T-helper 2 cell treated with Interferon-gamma antibody and Interleukin-4, amounts not matched to agents 100 ng/mL and 5 ng/mL, for 36 hours (primary cell): ENCODE measurements around the gene VMAC. TPM values are rescaled to one million over a fixed set of nuclear protein-coding genes. Genes with fewer than 3 reads are reported as not detected.

Source experiments
- intact Hi-C: fragments of 100-400 bp; cut with micrococcal nuclease; formaldehyde crosslinking; loops from one replicate; pipeline ENCODE4 v1.15.1; 2023
- total RNA-seq: library from RNA; stranded (reverse); gene quantifications from 2 replicates; pipeline ENCODE4 v1.2.3, GENCODE V29; 2022

Gene VMAC
- total RNA-seq, 1 donor from 2014 or later, result 7.7 TPM

DNA sequence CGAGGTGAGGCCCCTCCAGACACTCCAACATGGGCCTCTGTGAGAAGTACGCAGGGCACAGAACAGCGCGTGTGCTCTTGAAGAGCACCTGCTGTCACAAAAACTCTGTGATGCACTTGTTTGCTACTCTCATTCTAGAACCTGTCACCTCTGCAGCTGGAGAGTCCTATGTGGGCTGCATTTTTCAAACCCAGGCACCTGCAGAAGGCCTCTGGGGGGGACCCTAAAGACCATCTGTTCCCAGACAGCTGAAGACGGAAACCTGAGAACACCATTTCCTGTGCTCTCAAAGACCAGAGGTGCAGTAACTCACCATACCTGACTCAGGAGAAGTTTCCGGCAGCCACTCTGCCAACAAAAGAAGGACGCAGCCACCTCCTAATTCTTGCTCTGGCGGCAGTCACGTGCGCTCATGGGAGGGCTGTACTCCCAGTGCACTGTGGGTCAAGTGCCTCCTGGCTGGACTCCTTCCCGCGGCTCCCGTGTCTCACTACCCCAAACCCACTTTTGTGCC is 45.2 kb downstream of the VMAC start:
- intact Hi-C loops, result loop anchor here (5.0 kb wide), 1 partner anchor 48 kb away; the partner anchor contains the start of genes NDUFA11 and VMAC

DNA sequence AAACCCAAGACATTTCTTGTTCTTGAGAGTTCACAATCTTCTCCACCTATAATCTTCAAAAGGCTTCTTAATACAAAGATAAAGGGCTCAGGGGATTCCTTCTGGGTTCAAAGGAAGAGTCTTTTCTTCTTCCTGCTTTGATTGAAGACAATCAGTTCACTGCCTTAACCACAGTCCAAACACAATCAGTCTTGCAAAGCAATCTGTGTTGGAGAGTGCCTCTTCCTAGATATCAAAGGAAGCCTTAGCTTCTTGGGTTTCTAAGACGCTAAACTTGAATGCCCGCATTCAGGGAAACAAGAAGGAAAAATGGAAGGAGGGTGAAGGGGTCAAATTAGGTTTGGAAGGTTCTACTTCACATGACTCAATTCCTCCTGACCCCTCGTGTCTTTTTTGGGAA is 46.1 kb downstream of the VMAC start:
- intact Hi-C loops, result loop anchor here (5.0 kb wide), 1 partner anchor 48 kb away; the partner anchor contains the start of genes NDUFA11 and VMAC

DNA sequence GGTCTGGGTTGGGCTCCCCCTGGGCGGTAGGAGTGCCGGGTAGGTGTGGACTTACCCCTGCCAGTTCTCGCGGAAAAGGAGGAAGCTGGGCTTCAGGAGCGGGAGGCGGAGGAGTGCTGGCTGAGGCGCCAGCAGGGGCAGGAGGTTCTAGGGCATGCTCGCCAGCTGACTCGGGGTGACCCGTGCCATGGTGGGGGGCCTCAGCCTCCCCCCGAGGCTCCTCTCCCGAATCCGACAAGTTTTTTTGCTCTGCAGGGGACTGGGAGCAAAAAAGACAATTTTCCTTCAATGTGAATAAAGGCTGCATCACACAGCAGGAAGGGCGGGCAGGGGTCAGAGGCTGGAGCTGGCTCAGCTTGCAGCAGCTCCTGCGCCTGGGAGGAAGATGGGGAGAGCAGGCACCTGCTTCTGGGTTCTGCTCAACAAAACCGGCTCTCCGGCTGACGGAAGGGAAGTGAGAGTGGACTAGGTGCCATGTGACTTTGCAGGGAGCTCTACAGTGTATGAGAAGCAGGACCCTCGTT is 46.7 kb downstream of the VMAC start:
- intact Hi-C loops, result loop anchor here (5.0 kb wide), 1 partner anchor 49 kb away; the partner anchor contains the start of genes NDUFA11 and VMAC

DNA sequence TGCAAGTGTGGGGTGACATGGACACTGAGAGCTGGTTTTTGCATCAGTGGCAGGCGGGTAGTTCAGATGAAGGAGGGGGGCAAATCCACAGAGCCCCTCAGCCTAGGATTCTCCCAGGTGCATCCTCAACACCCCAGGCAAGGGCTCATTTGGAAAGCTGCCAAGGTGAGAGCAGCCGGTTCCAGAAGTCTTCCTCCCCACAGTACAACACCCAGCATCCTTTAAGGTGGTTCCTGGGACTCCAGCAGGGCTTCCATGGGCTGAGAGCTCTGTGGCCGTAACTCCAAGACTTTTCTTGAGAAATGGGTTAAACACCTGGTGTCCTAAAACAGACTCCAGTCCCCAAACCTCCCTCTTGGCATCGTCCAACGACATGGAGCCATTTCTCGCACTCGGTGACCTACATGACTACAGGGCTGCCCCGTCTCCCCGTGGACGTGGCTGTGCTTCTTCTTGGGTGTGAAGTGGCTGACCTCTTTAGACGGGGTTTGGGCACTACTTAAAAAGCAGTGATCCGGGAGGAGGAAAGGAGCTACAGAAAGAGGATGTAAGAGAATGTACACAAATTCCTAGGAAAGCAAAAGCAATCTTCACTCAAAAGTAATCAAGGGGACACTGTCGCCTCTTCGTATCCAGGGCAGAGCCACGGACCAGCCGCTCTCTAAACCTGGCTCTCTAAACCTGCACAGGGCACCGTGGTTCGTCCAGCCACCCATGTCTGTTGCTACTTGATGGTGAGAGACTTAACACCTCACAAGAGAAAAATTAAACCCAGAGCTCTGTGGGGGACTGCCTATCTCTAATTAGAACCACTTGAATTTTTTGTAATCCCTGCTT is 47.7 kb downstream of the VMAC start:
- intact Hi-C loops, result loop anchor here (5.0 kb wide), 1 partner anchor 50 kb away; the partner anchor contains the start of genes NDUFA11 and VMAC

DNA sequence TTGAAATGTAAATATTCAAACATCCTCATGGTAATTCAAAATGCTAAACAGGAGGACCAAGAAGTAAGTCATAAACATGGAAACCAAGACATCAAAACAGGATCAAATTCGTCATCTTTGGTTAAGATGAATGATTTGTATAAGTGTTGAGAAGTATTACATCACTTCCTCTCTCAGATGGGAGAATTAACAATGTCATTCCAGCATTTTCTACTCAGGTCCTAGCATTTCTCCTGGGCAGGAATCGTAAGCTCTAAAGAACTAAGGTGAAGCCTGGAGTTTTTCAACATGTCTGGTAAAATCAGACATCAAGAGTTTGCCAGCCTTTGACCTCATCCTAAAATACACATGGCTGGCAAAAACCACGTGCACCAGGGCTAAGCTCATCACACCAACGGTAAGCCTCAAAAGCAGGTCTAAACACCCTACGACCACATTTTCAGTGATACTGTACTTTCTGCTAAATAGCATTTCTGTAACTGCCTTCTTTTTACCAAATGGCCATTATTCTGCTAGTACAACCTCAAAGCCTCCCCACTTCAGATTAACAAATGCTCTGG is 48.4 kb downstream of the VMAC start:
- intact Hi-C loops, result loop anchor here (5.0 kb wide), 1 partner anchor 51 kb away; the partner anchor contains the start of genes NDUFA11 and VMAC

DNA sequence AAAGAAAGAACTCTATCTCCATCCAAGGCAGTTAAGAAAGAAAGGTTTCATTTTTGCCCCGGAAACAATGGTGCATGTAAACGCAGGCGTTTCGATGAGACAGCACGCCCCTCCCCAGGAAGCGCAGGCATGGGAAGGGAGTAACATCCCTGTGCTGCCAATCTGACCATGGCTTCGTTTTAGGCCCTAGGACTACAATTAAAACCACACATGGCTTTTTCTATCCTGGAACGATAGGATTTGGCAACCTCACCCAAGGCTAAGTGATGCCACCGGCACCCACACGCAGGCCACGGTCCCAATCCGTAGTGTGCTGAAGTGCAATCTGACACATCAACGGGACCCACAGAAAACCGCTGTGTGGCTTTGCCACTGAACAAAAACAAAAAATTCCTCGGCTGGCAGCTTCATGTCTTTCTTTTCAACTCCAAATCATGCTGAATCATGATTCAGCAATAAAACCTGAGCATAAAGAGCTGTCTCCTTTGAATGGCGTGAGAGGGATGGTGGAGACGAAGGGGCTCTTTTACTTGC is 49.1 kb downstream of the VMAC start:
- intact Hi-C loops, result loop anchor here (5.0 kb wide), 1 partner anchor 51 kb away; the partner anchor contains the start of genes NDUFA11 and VMAC

DNA sequence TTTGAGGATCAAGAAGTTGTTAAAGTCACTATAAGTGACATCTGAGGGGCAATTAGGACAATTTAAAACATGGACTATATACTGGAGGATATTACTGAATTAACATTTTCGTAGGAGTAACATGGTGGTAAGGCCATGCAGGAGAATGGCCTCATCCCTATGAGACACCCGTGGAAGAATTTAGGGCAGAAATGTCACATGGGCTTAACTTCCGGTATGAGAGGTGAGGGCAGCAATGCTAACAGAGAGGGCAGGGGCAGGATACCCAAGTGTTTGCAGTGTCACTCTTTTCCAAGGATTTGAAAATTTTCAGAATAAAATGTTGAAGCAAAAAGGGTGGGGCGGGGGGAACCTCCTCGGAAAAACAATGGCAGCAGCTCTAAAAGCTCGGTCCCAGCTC is 49.6 kb downstream of the VMAC start:
- intact Hi-C loops, result loop anchor here (5.0 kb wide), 1 partner anchor 52 kb away; the partner anchor contains the start of genes NDUFA11 and VMAC

DNA sequence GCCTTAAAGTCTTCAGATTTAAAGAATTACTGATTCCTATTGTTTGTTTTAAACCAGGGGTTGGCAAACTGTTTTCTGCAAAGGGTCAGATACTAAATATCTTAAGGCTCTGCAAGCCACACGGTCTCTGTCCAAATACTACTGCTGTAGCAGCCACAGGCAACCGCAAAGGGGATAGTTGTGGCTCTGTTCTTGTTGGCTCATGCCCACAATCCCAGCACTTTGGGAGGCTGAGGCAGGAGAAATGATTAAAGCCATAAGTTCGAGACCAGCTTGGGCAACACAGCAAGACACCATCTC is 50.9 kb downstream of the VMAC start:
- intact Hi-C loops, result no loop called here

DNA sequence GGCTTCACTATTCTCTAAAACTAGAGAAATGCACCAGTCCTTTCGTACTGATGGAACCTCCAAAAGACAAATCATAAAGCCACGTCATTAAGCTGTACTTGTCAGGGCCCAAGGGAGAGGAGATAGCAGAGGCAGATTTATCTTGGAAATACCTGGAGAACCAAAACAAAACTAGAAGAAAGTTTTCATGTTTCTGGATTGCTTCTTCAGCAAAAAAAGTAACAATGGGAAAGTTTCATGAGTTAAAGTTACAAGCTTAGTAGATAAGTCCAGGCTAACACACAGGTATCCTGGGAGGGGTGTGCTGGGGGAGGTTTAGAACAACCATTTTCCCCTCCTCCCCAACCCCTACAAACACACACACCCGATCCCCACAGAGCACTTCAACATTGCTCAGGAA is 51.7 kb downstream of the VMAC start:
- intact Hi-C loops, result no loop called here

DNA sequence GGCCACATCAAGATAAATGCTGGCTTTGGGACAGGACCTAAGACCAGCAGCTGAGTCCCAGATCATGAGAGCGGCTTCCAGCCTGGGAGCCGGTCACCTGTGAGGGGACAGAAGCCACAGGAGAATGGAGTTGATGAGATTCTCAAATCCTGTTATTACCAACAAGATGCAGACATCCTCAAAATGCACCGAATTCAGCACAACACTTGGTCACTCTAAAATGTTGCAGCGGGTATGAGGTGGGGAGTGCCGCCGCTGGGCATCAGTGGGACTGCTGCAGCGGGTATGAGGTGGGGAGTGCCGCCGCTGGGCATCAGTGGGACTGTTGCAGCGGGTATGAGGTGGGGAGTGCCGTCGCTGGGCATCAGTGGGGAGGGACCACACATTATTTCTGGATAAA is 52.1 kb downstream of the VMAC start:
- intact Hi-C loops, result no loop called here

DNA sequence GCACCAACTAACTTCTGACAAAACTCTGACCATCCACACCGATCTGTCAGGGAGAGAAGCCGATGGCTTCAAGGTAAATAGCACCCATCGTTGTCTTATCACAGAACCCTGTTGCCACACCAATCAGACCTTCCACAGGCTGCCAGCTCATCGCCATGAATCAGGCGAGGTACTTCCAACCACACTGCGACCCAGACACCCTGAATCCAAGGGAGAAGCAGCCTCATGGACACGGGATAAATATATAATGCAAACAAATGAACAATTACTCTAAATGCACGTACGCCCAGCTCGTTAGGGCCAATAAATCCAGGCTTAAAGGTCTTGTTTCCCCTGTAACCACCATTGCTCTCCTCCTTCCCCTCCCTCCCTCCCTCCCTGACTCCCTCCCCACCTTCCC is 52.5 kb downstream of the VMAC start:
- intact Hi-C loops, result no loop called here

DNA sequence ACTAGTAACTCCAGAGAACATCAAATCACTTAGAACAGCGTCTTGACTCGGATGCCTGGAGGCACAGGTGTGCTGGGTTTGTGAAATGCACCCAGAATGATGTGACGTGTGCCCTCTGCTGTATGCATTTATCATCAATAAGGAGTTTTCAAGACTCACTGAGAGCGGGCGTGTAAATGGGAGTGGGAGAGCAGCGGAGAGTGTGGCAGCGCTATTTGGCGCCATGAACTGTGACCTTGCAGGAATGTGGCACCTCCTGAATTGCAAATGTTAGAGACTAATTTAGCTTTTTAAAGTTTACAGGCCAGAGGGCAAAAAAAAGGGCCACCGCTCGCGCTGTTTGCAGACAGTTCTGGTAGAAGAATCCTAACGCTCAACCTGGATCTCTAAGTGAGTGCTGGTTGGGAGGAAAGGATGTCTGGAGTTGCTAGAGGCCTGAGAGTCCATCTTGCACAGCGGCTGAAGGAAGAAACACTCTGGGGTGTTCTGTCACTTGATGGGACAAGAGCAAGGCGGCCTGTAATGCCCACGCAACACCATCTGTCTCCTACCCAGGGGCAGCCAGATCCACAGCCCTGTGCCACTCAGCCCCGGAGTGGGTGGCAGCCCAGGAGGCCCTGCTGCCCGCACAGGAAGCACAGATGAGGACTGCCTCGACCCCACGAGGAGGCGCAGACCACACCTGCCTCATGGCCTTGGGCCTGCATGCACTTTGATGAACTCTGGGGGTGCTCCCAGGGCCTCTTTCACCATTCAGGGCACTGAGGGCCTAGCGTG is 53.6 kb downstream of the VMAC start:
- intact Hi-C loops, result no loop called here

DNA sequence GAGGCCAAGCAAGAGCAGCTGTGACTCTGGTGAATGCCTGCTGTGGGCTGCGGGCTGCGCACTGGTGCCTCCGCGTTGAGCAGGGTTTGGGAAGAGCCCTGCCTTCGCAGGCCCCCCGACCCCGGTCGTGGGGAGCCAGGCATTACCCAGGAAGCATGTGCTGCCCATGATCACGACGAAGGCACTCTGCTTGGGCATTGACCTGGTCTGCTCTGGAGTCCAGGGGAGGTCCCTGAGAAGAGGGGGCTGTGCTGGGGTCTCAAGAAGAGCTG is 54.1 kb downstream of the VMAC start:
- intact Hi-C loops, result no loop called here

DNA sequence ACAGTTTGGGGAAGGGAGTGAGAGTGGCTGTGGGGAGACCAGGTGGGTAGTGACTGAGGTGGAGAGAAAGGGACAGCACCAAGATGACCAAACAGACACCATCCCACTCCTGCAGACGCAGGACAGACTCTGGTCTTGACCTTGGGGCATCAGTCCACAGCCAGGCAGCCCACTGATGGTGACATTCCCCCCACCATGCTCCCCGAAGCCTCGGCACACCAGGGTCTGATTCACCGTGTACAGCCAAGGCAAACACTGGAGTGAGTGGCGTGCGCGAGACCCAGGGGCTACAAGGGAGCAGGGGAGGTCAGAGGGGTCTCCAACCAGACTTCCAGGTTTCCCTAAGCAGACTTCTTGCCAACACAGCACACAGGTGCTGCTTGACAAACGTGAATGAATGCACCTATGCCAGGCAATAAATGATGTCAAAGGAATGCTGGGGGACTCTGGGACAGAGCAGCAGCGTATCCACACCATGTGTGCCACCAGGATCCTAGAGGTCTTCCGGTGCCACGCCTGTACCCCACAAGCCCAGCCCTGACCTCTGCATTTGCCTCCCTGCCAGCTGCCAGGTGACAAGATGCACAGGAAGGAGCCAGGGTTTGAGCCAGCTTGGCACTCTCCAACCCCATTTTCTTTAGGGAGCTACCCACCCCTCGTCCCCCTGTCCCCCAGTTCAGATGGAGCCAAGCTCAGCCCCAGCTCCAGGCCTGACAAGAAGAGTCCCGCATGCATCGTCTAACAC is 54.8 kb downstream of the VMAC start:
- intact Hi-C loops, result no loop called here

Other genes with a start within 250 kb of the VMAC start
- 42.5 and 45.4 TPM in 2 replicates for gene MICOS13, start 224.4 kb upstream of the VMAC start, total RNA-seq
- gene HSD11B1L, start 223.8 kb upstream of the VMAC start, total RNA-seq, result 1.1 and 1.5 TPM in 2 replicates
- gene RPL36, start 214.6 kb upstream of the VMAC start, total RNA-seq, result 841 and 846 TPM in 2 replicates
- gene LONP1, start 184.7 kb upstream of the VMAC start, total RNA-seq, result 80.4 and 82.7 TPM in 2 replicates
- gene CATSPERD, start 184.2 kb upstream of the VMAC start, total RNA-seq, result not detected in 2 replicates
- 4.5 TPM in 2 replicates for gene PRR22, start 120.1 kb upstream of the VMAC start, total RNA-seq
- gene DUS3L, start 113.7 kb upstream of the VMAC start, total RNA-seq, result 54.6 and 56.1 TPM in 2 replicates
- 0.25 and 0.50 TPM in 2 replicates for gene NRTN, start 99.8 kb upstream of the VMAC start, total RNA-seq
- not detected in 2 replicates for gene FUT6, start 65.2 kb upstream of the VMAC start, total RNA-seq
- gene FUT3, start 53.4 kb upstream of the VMAC start, total RNA-seq, result not detected in 2 replicates
- not detected in 2 replicates for gene FUT5, start 34.3 kb upstream of the VMAC start, total RNA-seq
- 237 and 250 TPM in 2 replicates for gene NDUFA11, start 1.1 kb upstream of the VMAC start, total RNA-seq
- gene CAPS, start 9.4 kb downstream of the VMAC start, total RNA-seq, result 10.6 and 12.9 TPM in 2 replicates
- gene RANBP3, start 73.3 kb downstream of the VMAC start, total RNA-seq, result 91.8 and 95.5 TPM in 2 replicates
- gene RFX2, start 205.6 kb downstream of the VMAC start, total RNA-seq, result 7.3 and 8.1 TPM in 2 replicates
- not detected in 2 replicates for gene ACSBG2, start 230.8 kb downstream of the VMAC start, total RNA-seq